22Rv1 (cell line): Measurements from ENCODE around the gene DNAH2.

ENCODE experiments used
- ZFX ChIP-seq: fragments of 450-650 bp; IDR thresholded peaks from 2 replicates; pipeline ENCODE4 v1.6.1; 2017; ENCODE audit warnings: antibody characterized with exemption, borderline replicate concordance
- TF ChIP-seq, protein P1 (sequence below): fragments of 450-650 bp; IDR thresholded peaks from 2 replicates; pipeline ENCODE4 v1.5.1; 2017; ENCODE audit warnings: mild to moderate bottlenecking

GRCh38 chr17:7816926-7817642 lies 99.5 kb downstream of the DNAH2 start:
- TF ChIP-seq, protein P1, sequence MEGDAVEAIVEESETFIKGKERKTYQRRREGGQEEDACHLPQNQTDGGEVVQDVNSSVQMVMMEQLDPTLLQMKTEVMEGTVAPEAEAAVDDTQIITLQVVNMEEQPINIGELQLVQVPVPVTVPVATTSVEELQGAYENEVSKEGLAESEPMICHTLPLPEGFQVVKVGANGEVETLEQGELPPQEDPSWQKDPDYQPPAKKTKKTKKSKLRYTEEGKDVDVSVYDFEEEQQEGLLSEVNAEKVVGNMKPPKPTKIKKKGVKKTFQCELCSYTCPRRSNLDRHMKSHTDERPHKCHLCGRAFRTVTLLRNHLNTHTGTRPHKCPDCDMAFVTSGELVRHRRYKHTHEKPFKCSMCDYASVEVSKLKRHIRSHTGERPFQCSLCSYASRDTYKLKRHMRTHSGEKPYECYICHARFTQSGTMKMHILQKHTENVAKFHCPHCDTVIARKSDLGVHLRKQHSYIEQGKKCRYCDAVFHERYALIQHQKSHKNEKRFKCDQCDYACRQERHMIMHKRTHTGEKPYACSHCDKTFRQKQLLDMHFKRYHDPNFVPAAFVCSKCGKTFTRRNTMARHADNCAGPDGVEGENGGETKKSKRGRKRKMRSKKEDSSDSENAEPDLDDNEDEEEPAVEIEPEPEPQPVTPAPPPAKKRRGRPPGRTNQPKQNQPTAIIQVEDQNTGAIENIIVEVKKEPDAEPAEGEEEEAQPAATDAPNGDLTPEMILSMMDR, result no peak
- TF ChIP-seq ZFX, result no peak
